A549 treated with AZD9567 at 1 μM for 4 hours (cell line): ENCODE data around the gene DEFB119. TPM values are rescaled to one million over a fixed set of nuclear protein-coding genes. Genes with fewer than 3 reads are reported as not detected.

Experiments used
- total RNA-seq: library from RNA; stranded (reverse); fragments of 200-300 nt; extraction: Qiagen RNA extraction; gene quantifications from 5 replicates; pipeline ENCODE4 v1.2.3, GENCODE V29; 2022; ENCODE audit not compliant: insufficient read depth

The DEFB119 gene
- total RNA-seq = not detected in 5 replicates

DNA sequence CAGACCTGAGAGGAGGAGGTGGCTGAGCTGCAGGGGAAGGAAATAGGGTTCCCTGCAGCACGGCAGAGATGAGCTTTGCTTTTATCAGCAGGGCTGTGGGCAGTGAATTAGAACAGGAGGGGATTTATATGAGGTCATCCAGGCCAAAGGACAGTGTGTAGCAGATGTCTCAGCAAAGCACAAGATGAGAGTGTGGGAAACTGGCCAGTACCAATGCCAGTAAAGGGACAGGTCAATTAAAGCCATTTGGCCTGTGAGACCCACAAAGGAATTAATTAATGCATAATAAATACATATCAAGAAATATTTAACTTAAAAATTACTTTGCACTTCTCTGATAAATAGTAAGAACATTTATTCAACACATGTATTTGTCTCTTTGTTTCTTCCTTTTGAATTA, at the start of gene DEFB119:
DEFB119 (minus strand) TSS at position 101 of the 400 bp plus-strand sequence. CDS start 107 bp downstream, outside the sequence.

DNA sequence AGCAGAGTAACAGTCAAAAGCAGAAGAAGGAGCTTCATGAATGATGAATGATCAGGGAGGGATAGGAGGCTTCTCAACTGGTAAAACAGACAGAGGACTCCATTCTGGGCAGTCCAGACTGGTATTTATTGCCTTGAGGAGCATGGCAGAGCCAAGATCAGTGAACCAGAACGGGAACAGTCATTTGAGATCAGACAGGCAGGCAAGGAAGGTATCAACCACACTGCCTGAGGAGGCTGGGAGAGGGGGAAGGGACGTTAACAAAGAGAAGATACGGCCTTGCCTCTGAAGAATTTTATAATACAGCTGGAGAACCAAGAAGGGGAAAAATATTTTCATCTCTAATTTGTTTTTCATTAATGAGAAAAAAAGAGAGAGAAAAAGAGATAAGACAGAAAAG, 15.7 kb upstream of the DEFB119 start, which contains the start of gene DEFB121:
DEFB121 (minus strand) TSS at position 101 of the 400 bp plus-strand sequence; CDS start at position 38, 63 bp downstream.

GRCh38 chr20:31368301-31368700, 22.1 kb downstream of the DEFB119 start, which contains the start of gene DEFB118:
Gene DEFB118, plus strand, starts transcription at chr20:31368601. Its CDS starts 50 bp downstream, at chr20:31368651.

Other genes with a start within 250 kb of the DEFB119 start
- gene DEFB115, start 132.9 kb downstream of the DEFB119 start, total RNA-seq = not detected in 5 replicates
- not detected in 5 replicates for gene DEFB116, start 82.0 kb downstream of the DEFB119 start, total RNA-seq
- not detected in 5 replicates for gene DEFB118, start 22.0 kb downstream of the DEFB119 start, total RNA-seq
- not detected in 5 replicates for gene DEFB121, start 15.6 kb upstream of the DEFB119 start, total RNA-seq
- gene DEFB123, start 50.0 kb upstream of the DEFB119 start, total RNA-seq = not detected in 5 replicates
- gene DEFB124, start 84.5 kb upstream of the DEFB119 start, total RNA-seq = 1.3 TPM in 1 of 5 replicates, not detected in the others
- gene REM1, start 84.7 kb upstream of the DEFB119 start, total RNA-seq = 0.38 to 0.59 TPM (median 0.50 TPM) in 4 of 5 replicates, not detected in the other
- gene HM13, start 123.9 kb upstream of the DEFB119 start, total RNA-seq = 197 to 263 TPM (median 238 TPM) in 5 replicates
- gene ID1, start 214.7 kb upstream of the DEFB119 start, total RNA-seq = 404 to 603 TPM (median 466 TPM) in 5 replicates
- gene COX4I2, start 247.3 kb upstream of the DEFB119 start, total RNA-seq = not detected in 5 replicates